CD4-positive, alpha-beta T cell treated with Interleukin-15 for 1 hour (primary cell): ENCODE data around the gene SSPN.

Experiments
- DNase-seq: peaks from one replicate; pipeline ENCODE4 v3.0.0-alpha.2; 2020

Gene SSPN

GRCh38 chr12:26187014-26187798 lies 8.2 kb upstream of the SSPN start:
- no peak for DNase-seq

GRCh38 chr12:26188127-26188526 lies 7.2 kb upstream of the SSPN start:
- DNase-seq, result no peak

GRCh38 chr12:26188641-26189040 lies 6.7 kb upstream of the SSPN start:
- no peak for DNase-seq

GRCh38 chr12:26192142-26192541 lies 3.2 kb upstream of the SSPN start:
- no peak for DNase-seq

- DNase-seq, result no peak
Measured at GRCh38 chr12:26193539-26193938, 1.8 kb upstream of the SSPN start.

- DNase-seq, result no peak
Measured at GRCh38 chr12:26195641-26196420, 458 bp downstream of the SSPN start.

GRCh38 chr12:26196421-26196716 lies 996 bp downstream of the SSPN start:
- DNase-seq, result no peak

GRCh38 chr12:26197832-26198231 lies 2.5 kb downstream of the SSPN start:
- DNase-seq, result no peak

GRCh38 chr12:26198742-26199141 lies 3.4 kb downstream of the SSPN start:
- DNase-seq, result no peak

- DNase-seq, result no peak
Measured at GRCh38 chr12:26203167-26203780, 7.9 kb downstream of the SSPN start.

GRCh38 chr12:26204612-26205289 lies 9.4 kb downstream of the SSPN start:
- no peak for DNase-seq

GRCh38 chr12:26205298-26205697 lies 9.9 kb downstream of the SSPN start:
- no peak for DNase-seq

- DNase-seq, result no peak
Measured at GRCh38 chr12:26205941-26206340, 10.6 kb downstream of the SSPN start.

- DNase-seq, result no peak
Measured at GRCh38 chr12:26211331-26211730, 16.0 kb downstream of the SSPN start.

- DNase-seq, result no peak
Measured at GRCh38 chr12:26212396-26212795, 17.0 kb downstream of the SSPN start.

- DNase-seq, result no peak
Measured at GRCh38 chr12:26212988-26213387, 17.6 kb downstream of the SSPN start.

- DNase-seq, result no peak
Measured at GRCh38 chr12:26214121-26214520, 18.7 kb downstream of the SSPN start.

GRCh38 chr12:26219736-26220135 lies 24.4 kb downstream of the SSPN start:
- no peak for DNase-seq

- no peak for DNase-seq
Measured at GRCh38 chr12:26224657-26225056, 29.3 kb downstream of the SSPN start.

GRCh38 chr12:26226122-26226521 lies 30.7 kb downstream of the SSPN start:
- DNase-seq, result no peak

- DNase-seq, result no peak
Measured at GRCh38 chr12:26226629-26227360, 31.4 kb downstream of the SSPN start.

- no peak for DNase-seq
Measured at GRCh38 chr12:26227361-26227745, 32.0 kb downstream of the SSPN start.

GRCh38 chr12:26229910-26230309 lies 34.5 kb downstream of the SSPN start:
- no peak for DNase-seq
